Fibroblast of skin of scalp (primary cell): ENCODE results near the gene CHRNA9.

Source experiments
- DNase-seq: peaks from one replicate; pipeline ENCODE4 v3.0.0-alpha.2; 2013

Gene CHRNA9

DNA sequence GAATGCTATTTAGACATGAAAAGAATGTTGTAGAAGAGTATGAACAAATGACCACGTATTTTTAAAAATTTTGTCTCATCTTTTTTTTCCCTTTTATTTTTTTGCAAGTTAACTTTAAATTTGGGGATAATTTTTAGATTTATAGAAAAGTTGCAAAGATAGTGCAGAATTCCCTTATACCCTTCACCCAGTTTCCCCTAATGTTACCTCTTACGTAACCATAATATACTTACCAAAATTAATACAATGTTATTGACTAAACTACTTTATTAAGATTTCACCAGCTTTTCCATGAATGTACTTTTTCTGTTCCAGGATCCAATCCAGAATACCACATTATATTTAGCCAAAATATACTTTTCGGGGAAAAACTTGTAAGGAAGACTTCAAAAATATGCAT lies 12.3 kb downstream of the CHRNA9 start:
- DNase-seq, result no peak

DNA sequence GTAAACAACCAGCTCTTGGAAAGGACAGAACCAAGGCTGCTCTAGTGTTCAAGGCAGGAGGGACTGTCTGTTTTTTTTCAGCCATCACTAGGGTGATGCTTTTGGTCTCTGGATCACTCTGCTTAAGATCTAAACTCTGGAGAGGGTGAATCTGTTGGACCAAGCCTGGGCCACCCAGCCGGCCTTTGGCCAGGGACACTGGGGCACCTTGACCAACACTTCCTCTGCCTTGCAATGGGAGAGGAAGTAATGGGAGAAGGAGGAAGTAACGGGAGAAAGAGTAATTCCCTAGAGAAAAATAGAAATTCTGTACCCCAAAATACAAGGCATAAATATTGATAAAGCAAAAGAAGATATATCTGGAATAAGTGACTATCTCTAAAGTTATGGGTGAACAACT lies 12.9 kb downstream of the CHRNA9 start:
- no peak for DNase-seq

DNA sequence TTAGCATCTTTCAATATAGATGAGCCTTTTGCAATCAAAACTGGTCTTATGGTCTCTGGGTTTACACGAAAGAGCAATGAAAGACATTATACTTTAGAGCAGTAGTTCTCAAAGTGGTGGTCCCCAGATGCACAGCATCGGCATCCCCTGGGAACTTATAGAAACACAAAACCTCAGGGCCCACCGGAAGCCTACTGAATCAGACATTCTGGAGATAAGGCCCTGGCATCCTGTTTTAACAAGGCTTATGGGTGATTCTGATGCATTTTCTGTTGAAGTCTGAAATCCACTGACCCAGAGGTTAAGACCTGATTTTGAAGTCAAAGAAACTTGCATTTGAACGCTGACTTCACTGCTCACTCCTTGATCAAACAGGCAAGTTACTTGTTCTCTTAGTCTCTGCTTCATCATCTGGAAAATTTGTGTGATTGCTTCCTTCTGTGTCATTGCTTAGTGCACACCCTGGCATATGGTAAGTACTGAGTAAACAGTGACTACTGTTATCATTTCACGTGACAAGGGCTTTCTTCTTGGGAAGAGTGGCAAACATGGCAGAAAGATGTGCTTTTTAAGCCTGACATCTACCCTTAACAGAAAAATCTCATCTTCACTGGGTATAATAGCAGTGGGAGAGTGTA lies 14.5 kb downstream of the CHRNA9 start:
- peak; percentile 19 for DNase-seq

DNA sequence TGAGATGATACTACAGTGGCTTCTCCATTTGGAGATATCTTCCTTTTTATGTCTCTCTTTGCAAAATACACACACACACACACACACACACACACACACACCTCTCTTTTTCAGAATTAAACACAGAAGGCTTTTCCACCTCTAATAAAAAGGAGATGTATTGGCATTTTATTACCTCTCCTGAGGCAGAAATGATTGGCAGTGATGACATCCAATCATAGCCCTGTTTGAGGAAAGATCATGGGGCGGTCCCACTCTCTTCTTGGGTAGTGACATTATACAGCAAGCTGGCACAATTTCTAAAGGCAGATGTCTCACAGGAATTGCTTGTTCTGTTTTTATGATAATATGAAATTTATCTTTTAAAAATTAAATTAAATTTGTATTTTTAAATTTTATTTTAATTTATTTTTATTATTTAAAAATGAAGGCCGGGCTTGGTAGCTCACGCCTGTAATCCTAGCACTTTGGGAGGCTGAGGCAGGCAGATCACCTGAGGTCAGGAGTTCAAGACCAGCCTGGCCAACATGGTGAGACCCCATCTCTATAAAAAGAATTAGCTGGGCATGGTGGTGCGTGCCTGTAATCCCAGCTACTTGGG lies 15.6 kb downstream of the CHRNA9 start:
- DNase-seq, result no peak

DNA sequence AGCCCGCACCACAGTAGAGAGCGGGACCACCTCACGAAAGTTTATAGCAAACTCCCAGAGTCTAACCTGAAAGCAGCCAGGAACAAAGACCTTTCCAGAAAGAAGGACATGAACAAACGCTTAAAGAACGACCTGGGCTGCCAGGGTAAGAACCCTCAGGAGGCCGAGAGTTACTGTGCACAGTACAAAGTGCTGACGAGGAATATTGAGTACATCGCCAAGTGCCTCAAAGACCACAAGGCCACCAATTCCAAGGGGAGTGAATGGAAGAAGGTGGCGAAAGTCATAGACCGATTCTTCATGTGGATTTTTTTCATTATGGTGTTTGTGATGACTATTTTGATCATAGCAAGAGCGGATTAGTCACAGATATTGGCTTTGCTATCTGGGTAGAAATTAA lies 19.0 kb downstream of the CHRNA9 start:
- DNase-seq, result no peak

DNA sequence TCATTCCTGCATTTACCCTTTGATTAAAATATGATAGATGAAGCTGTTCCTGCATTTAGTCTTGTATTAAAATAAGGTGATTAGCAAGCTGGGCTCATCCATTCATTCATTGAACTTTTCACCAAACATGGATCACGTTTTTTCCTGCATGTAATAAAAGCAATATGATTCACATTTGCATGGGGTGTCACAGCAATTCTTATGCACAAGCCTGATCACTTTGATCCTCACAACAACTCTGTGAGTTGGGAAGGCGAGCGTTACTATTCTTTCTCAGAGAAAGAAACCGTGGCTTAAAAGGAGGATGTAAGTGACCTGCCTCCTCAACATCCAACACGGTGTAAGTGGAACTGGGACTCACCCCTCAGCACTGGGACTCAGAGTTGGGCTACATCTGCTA lies 20.0 kb downstream of the CHRNA9 start:
- no peak for DNase-seq

DNA sequence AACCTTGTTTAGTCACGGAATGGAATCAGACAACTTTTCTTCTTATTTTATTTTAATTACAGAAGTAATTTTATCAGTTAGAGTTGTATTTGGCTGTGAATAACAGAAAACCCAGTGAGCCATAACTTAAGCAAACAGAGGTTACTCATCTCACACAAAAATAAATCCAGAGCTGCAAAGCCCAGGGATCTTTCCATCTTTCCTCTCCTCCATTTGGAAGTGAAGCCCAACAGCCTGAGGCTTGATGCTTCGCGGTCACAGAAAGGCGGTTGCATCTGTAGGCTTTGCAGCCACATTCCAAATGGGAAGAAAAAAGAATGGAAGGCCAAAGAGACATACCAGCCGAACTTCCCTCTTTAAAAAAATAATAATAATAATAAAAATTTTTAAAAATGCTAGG lies 22.6 kb downstream of the CHRNA9 start:
- DNase-seq, result peak; percentile 26

DNA sequence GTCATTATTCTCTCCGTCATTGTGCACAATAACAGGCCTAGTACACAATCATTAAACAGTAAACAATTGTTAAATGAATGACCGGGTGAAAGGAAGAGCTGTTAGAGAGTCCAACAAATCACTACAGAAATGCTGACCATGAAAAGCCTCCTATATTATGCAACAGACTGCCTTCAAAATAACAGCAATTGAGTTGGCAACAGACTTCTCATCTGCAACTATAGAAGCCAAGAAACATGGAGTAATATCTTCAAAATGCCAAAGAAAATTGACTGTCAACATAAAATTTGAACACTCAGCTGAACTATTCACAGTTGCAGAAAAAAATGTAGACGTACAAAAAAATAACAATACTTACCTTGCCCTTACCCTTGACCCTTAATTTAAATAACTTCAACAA lies 26.2 kb downstream of the CHRNA9 start:
- no peak for DNase-seq

DNA sequence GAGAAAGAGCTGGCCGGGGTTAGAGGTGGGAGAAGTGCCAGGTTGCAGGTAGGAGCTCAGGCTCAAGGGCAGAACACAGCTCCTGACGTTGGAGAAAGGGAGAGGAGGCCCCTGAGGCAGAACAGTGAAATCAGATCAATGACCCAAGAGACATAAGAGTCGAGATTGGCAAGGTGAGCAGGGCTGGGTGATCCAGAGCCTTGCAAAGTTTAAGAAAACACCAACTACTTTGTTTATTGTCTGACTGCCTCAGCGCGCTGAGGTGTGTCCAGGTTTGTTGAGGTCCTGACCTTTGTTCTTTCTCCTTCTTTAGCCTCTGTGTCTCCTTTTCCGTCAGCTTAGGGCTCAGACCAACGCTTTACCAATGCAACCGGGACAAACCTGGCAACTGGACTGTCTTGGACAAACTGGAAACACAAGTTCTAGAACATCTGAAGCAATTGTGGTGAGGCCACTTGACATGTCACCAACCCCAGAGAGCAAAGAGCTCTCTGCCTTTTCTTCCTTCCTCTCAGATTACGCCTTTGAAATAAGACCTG lies 28.3 kb downstream of the CHRNA9 start:
- DNase-seq, result no peak

DNA sequence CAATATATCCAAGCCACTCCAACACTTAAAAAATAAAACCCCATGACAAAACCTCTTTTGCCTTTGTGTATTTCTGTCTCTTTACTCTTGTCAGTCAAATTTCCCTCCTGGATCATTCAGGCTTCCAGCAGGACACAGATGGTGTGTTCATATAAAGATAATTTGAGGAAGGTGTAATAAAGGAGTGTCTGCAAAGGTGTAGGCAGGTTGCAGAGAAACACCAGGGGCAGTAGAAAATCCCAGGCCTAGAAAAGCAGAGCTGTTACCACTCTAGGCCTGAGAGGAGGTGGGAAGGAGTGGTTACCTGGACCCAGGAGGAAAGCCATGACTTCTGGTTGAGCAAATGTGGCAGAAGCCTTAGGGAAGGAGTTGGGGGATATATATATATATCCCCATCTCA lies 28.8 kb downstream of the CHRNA9 start:
- no peak for DNase-seq

DNA sequence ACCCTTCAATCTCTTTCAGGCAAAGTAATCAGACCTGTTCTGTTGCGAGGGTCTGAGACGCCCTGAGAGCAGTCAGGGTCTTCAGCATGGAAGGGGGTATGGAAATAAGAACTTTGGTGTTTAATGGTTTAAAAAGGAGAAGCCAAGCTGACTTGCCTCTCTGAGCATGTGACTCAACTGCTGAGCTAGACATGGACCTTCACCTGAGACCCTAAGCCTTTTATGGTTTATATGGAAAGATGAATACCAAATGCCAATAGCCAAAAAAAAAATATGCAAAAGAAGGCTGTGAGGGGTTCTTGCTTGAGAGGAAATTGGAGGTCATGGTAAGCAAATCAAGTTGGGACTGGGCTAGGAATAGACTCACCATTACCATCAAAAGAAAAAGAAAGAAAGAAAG lies 30.6 kb downstream of the CHRNA9 start:
- no peak for DNase-seq

DNA sequence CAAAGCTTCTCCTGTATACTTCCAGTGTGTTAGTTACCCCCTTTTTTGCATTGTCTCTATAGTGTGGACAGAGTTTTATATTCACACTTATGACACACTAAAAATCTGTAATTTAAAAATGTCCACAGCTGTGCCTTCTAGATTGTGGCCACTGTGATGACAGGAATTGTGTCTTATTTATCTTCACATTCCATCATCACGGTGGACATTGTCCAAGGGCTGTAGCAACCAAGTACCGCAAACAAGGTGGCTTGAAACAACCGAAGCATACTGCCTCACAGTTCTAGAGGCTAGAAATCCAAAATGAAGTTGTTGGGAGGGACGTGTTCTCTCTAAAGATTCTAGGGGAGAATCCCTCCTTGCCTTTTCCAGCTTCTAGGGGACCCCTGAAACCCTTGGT lies 32.3 kb downstream of the CHRNA9 start:
- DNase-seq, result peak; percentile 15

DNA sequence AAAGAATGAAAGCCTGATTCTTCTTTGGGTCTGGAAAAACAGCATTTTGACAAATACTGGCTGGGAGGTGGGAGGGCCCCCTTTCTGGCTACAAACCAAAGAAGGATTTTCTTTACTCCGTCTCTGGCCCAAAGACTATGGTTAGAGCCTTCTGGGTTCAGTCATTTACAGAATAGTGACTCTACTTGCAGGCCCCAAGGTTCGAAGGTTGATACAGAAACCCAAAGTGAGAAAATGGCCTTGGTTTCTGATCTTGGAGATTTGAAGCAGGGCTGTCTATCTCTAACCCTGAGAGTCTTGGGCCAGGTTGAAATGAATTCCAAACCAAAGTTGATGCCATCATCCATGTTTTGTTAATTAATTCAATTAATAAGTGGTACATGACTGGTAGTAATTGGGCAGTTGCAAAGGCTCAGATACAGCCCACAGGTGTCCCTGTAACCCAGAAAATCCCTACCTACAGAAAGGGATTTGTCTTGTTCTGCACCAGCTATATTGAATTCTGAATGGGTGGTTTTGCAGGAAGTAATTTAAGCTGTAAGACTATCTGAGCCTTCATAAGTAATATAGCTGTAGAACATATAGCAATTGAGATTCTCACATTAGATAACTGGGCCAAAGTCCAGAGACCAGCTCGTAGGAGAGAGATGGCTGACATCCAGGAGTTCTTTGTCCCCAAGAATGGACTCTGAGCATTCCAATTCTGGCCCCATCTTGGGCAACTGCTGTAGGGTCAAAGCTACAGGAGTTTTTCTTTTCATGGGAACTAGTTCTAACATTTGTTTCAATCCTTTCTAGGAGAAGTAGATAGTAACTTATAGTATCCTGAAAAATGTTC lies 34.5 kb downstream of the CHRNA9 start:
- DNase-seq, result no peak

DNA sequence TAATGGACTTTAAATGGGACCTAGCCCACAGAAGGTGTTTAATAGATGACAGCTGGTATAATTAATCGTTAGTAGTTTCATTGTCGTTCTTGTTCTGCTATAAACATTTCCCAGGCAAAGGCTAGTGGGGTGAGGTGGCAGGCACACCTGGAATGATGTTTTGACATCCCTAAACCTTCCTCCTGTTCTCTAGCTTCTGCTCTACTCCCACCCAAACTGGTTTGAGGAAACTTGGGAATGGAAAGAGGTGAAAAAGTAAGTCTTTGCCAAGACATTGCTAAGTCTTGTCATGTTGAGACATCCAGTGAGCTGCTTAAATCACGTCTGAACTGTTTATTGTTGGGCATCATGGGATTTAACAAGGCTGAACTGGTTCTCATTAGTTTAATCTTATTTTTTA lies 37.5 kb downstream of the CHRNA9 start:
- DNase-seq, result no peak

DNA sequence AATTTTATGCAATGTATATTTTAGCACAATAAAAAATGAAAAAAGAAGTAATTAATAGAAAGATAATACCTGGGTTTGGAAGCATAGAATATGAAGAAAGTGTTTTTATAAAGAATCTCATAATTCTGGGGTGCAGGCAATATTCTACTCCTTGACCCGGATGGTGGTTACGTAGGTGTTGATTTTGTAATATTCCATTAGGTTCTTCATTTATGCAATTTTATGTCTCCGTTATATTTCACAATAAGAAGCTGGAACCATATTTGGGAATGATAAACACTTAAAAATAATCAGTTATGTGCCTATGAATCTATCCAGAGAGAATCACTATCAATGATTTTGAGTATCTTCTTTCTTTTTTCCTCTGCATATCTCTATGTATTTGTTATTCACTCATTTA lies 38.5 kb downstream of the CHRNA9 start:
- no peak for DNase-seq

DNA sequence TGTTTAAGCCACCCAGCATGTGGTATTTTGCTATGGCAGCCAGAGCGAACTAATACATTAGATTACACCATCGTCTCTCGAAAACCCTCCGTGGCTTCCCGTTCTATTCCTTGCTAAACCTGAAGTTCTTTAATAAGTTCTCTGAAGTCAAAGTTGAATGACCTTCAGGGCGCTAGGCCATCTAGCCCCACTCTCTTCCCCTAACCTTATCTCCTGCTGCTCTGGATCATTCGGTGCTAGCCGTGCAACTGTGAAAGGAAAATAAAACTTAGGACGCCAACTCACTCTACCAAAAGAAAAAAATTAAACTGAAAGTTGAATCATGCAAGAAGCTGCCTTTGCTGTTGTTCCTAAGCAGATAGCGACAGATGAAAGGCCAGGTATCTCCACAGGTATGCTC lies 40.0 kb downstream of the CHRNA9 start:
- DNase-seq, result no peak

DNA sequence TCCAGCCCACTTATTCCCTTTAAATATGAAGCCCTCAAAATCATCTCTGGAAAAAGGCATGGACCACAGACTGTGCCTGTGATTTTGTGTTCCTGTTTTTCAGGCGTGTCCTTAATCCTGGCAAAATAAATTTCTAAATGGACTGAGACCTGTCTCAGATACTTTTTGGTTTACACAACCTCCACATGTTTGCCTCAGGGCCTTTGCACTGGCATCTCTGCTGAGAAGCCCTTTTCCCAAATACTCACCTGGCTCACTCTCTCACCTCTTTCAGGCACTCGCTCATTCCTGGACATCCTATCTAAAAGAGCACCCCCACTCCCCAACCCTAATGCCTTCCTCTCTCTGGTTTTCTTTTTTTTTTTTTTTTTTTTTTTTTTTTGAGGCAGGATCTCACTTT lies 40.5 kb downstream of the CHRNA9 start:
- no peak for DNase-seq

DNA sequence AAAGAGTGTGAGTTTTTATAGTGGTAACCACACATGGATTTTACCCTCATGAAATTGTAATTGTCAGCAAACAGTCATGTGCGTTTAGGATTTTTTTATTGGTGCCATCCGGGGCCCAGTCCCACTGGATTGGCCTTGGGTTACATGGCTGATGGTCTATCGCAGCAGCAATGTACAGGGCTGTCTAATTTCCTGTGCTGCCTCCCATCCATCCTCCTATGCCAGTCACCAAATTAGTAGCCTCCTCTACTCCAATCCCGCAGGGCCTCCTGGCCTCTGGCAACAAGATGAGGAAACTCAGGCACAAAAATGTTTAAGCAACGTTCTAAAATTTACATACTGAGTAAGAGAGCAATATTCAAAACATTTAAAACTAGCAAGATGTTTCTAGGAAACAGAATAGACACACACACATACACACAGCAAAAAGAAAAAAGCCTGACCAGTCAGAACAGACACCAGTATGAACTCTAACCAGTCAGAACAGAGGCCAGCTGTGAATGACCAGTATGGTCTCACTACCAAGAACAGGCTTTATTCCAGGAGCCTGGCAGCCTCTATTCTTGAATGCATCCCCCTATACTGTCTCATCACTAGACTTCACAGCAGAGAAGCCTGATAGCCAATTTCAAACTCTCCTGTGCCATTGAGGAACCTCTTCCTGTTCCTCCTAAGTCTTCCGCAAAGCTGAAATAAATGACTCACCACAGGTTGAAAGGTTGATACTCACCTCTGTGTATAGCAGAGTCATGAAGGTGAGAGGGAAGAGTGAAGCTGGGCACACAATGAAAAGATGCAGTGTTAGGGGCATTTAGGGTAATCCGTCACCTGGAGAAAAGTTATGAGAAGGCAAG lies 42.6 kb downstream of the CHRNA9 start:
- peak; percentile 6 for DNase-seq

DNA sequence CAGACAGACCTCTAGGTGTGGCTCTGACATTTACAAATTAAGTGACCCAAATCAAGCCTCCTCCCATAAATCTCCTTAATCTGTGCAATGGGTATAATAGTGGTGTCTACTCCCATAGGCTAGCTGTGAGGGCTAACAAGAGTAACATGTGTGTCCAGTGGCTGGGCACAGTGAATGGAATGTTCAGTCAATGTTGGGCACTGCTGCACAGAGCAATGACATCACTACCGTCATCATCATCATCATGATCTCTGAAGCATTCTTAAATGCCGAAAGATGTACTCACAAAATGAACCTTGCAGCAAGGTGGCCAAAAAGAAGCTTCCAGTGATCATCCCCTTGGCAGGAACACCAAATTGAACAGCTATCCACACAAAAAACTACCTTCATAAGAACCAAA lies 43.5 kb downstream of the CHRNA9 start:
- DNase-seq, result peak; percentile 13

DNA sequence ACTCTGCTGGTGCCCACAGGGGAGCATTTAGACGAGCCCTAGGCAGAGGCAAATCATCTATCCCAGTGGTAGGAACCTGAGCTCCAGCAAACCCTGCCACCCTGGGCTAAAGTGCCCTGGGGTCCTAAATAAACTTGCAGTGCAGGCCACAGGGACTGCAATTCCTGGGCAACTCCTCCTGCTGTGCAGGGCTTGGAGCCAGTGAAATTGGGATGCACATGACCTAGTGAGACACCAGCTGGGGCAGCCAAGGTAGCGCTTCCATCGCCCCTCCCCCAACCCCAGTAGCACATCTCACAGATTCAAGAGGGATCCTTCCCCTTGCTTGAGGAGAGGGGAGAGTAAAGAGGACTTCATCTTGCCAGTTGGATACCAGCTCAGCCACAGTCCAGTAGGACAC lies 44.1 kb downstream of the CHRNA9 start:
- DNase-seq, result no peak

DNA sequence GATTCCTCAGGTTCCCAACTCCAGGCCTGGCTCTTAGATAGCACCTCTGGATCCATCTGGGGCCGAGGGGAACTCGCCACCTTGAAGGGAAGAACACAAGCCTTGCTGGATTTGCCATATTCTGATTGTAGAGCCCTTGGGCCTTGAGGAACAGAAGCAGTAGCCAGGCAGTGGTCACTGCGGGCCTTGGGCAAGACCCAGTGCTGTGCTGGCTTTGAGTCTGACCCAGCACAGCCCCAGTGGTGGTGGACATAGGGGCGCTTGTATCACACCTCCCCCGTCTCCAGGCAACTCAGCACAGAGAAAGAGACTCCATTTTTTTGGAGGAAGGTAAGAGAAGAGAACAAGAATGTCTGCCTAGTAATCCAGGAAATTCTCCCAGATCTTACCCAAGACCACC lies 45.5 kb downstream of the CHRNA9 start:
- no peak for DNase-seq

DNA sequence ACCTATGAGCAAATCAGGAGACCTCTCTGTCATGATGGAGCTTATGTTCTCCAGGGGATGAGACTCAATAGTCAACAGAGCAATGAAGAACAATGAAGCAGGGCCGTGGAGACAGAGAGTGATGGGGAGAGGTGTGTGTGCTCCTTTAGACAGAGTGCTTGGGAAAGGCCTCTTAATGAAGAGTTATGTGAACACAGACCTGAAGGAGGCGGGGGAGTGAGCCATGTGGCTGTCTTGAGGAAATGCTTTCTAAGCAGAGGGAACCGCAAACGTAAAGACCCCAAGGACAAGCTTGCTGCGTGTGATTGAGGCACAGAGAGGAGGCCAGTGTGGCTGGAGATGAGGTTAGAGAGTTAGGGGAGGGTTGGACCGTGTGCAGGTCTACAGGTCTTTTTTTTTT lies 53.1 kb downstream of the CHRNA9 start:
- DNase-seq, result no peak

DNA sequence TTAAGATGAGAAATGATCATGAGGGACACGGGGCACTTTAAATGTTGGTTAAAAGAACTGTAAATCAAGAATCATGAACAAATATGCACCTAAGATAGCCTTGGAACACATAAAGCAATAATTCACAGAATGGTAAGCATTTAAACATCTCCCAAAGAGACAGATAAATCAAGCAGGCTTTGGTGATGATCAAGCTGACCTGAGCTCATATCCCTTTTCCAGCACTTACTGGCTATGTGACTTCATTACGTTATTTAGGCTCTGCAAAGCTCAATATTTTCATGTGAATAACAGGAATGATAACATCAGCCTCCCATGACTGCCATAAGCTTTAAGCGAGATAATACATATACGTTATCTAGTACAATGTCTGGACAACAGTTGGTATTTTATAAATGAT lies 54.9 kb downstream of the CHRNA9 start:
- DNase-seq, result no peak
